Astrocyte of the cerebellum (primary cell): Measurements from ENCODE around the gene PTPN14.

ENCODE experiments used
- DNase-seq: peaks from one replicate; pipeline ENCODE4 v3.0.0-alpha.2; 2011; ENCODE audit warnings: low read depth
- H3K4me3 ChIP-seq: 2 replicates; pipeline ENCODE4 v1.5.1; 2011; ENCODE audit warnings: mild to moderate bottlenecking, low read depth, low read length, moderate library complexity
- in situ Hi-C: cut with HindIII; loops from 2 replicates; pipeline ENCODE4 v1.10.0; 2017; ENCODE audit warnings: low sequenced_read_pairs
- TF ChIP-seq, protein P1 (sequence below): IDR thresholded peaks from 2 replicates; pipeline ENCODE4 v1.5.1; 2012; ENCODE audit warnings: low read length, low read depth, moderate library complexity, mild to moderate bottlenecking; ENCODE audit errors: missing control alignments

The PTPN14 gene

DNA sequence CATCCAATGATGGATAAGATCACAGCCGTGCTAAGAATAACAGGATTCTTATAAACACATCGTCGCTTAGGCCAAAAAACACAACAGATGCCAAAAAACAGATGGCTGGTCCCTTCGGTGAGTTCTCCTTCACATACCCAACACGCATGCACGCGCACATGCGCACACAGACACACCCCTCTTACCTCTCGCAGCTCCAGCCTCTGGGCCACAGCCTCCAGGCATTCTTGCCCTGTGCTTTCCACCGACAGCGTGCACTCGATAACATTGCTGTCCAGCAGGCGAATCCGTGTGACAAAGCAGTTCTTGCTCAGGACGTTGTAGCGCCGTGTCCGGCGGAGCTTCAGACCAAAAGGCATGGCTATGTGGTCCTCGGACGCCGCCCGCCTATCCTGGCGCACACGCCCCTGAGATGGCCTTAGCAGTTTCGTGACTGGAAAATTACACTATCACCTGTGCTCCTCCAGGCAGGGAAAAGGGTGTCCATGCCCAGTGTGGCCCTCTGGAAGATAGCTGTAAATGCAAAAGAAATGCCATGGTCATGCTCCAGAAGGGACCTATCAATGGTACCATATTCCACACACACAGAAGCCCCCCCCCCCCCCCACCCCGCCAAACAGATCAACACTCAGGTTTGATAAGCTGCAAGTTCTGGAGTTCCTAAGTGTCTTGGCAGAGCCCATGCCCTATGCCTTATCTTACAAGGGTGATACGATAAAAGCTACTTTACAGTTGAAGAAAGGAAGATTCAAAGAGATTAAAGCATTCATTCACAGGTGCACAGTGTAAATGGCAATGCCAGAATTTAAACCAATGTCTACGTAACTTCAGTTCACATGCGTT is 86.7 kb downstream of the PTPN14 start:
- in situ Hi-C loops: no loop called here
- TF ChIP-seq, protein P1, sequence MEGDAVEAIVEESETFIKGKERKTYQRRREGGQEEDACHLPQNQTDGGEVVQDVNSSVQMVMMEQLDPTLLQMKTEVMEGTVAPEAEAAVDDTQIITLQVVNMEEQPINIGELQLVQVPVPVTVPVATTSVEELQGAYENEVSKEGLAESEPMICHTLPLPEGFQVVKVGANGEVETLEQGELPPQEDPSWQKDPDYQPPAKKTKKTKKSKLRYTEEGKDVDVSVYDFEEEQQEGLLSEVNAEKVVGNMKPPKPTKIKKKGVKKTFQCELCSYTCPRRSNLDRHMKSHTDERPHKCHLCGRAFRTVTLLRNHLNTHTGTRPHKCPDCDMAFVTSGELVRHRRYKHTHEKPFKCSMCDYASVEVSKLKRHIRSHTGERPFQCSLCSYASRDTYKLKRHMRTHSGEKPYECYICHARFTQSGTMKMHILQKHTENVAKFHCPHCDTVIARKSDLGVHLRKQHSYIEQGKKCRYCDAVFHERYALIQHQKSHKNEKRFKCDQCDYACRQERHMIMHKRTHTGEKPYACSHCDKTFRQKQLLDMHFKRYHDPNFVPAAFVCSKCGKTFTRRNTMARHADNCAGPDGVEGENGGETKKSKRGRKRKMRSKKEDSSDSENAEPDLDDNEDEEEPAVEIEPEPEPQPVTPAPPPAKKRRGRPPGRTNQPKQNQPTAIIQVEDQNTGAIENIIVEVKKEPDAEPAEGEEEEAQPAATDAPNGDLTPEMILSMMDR: no peak
- no peak for DNase-seq
- no peak overlapping the region for H3K4me3 ChIP-seq

GRCh38 chr1:214463596-214463995 is 87.8 kb downstream of the PTPN14 start:
- TF ChIP-seq, protein P1: no peak
- DNase-seq: no peak
- H3K4me3 ChIP-seq: no peak overlapping the region
- in situ Hi-C loops: no loop called here

DNA sequence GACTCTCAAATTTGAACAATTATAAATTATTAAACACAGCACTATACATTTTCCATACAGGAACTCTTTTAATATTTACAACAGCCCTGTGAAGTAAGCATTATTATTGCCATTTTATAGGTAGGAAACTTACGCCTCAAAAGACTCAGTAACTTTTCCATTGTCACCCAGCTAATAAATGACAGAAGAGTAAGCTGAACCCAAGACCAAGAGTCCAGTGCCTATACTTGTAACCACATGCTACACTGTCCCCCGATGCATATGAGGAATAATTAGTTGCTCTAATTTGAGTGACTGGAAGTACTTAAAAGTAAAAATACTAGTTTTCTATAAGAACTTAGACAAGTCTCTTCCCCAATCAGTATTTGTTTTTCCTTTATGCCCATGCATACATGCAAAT is 88.5 kb downstream of the PTPN14 start:
- in situ Hi-C loops: no loop called here
- no peak for DNase-seq
- TF ChIP-seq, protein P1: no peak
- H3K4me3 ChIP-seq: no peak overlapping the region

- H3K4me3 ChIP-seq: no peak overlapping the region
- TF ChIP-seq, protein P1: no peak
- DNase-seq: no peak
- in situ Hi-C loops: no loop called here
Measured at GRCh38 chr1:214461305-214461704, 90.1 kb downstream of the PTPN14 start.

DNA sequence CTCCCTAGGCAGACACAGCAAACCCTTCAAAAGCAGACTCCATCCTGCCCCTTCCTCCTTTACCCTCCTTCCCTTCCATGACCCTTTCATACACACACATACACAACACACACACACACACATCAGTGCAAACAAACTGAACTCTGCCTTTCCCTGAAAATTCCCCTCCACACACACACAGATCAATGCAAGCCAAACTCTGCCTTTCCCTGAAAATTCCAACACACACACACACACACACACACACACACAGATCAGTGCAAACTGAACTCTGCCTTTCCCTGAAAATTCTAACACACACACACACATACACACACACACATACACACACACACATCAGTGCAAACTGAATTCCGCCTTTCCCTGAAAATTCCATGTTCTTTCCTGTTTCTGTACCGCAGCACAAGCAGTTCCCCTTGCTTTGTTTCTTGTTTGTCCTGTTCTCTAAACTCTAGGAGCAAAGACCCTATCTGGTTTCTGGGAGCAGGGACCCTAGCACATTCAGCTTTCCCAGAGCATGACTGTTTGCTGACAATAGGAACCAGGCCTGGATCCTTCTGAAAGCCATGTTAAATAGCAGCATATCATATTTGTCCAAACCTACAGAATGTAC is 91.0 kb downstream of the PTPN14 start:
- no peak for DNase-seq
- TF ChIP-seq, protein P1: no peak
- in situ Hi-C loops: no loop called here

GRCh38 chr1:214459895-214460294 is 91.5 kb downstream of the PTPN14 start:
- DNase-seq: no peak
- in situ Hi-C loops: no loop called here
- TF ChIP-seq, protein P1: no peak
- no peak overlapping the region for H3K4me3 ChIP-seq

More for the DNA sequence above, 91.0 kb downstream of the PTPN14 start:
- H3K4me3 ChIP-seq: no peak overlapping the region
